ENCODE measurements around the gene CDH13. TPM values are rescaled to one million over a fixed set of nuclear protein-coding genes. Genes with fewer than 3 reads are reported as not detected.

The CDH13 gene
- total and polyA plus RNA-seq, 7 donors, result 6.1 to 30.7 (median 22.8) TPM

DNA sequence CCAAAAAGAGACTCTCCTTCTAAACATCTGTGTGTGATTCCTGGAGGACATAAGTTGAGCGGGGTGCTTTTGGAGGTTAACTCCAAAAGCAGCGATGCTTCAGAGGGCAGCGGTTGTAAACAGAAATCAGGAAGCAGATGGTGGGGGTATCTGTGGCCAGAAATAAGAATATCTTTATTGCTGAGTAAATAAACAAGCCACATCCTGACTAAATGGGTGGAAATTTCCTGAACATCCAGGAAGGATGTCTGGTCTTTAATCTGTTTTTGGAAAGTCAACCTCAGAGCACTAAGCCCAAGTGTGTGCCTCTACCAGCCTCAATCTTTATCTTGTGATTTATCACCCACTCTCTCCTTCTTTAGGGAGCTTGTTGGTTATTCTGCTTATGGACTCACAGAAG lies 123.3 kb downstream of the CDH13 start:
- no peaks in the 10 kb centered on the region for H3K27me3 ChIP-seq (ENCODE audit: insufficient read depth in 3 of 3, low read length in 2 of 3)
- ATAC-seq (no peak), DNase-seq (no peak)
- H3K4me1 ChIP-seq, result peaks cover 24% of the 10 kb centered on the region
- no peaks in the 10 kb centered on the region for H3K36me3 ChIP-seq (ENCODE audit: insufficient read depth in 1 of 2, low read depth in 1 of 2)
- H3K4me3 ChIP-seq, result no peak overlapping the region
- TF ChIP-seq, protein P1, sequence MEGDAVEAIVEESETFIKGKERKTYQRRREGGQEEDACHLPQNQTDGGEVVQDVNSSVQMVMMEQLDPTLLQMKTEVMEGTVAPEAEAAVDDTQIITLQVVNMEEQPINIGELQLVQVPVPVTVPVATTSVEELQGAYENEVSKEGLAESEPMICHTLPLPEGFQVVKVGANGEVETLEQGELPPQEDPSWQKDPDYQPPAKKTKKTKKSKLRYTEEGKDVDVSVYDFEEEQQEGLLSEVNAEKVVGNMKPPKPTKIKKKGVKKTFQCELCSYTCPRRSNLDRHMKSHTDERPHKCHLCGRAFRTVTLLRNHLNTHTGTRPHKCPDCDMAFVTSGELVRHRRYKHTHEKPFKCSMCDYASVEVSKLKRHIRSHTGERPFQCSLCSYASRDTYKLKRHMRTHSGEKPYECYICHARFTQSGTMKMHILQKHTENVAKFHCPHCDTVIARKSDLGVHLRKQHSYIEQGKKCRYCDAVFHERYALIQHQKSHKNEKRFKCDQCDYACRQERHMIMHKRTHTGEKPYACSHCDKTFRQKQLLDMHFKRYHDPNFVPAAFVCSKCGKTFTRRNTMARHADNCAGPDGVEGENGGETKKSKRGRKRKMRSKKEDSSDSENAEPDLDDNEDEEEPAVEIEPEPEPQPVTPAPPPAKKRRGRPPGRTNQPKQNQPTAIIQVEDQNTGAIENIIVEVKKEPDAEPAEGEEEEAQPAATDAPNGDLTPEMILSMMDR (IDR thresholded peaks at IDR 0.05), result no peak
- intact Hi-C loops (cut with DNase I), result no loop called here
- H3K9me3 ChIP-seq, result no peaks in the 10 kb centered on the region
- H3K27ac ChIP-seq, result no peak overlapping the region
- WGBS, 3 donors, result 66 to 74% (median 72%) methylated on average over 3 of the region's 3 CpGs

- peaks cover 31% of the 10 kb centered on the region for H3K4me1 ChIP-seq
- no peaks in the 10 kb centered on the region for H3K36me3 ChIP-seq (ENCODE audit: insufficient read depth in 1 of 2, low read depth in 1 of 2)
- DNase-seq, result no peak
- H3K27ac ChIP-seq, result no peak overlapping the region
- intact Hi-C loops (cut with DNase I), result no loop called here
- ATAC-seq, result no peak
- H3K27me3 ChIP-seq (ENCODE audit: insufficient read depth in 3 of 3, low read length in 2 of 3), result no peaks in the 10 kb centered on the region
- H3K9me3 ChIP-seq, result no peaks in the 10 kb centered on the region
- TF ChIP-seq, protein P1 (IDR thresholded peaks at IDR 0.05), result no peak
- no peak overlapping the region for H3K4me3 ChIP-seq
- 91 to 98% (median 96%) methylated on average over 2 of the region's 2 CpGs for WGBS, 3 donors
Measured at GRCh38 chr16:82751020-82751419, 124.3 kb downstream of the CDH13 start.

- TF ChIP-seq, protein P1 (IDR thresholded peaks at IDR 0.05), result no peak
- DNase-seq, result no peak
- H3K27ac ChIP-seq, result no peak overlapping the region
- H3K4me3 ChIP-seq, result no peak overlapping the region
- intact Hi-C loops (cut with DNase I), result no loop called here
- no peak for ATAC-seq
- 90 to 94% (median 90%) methylated on average over 5 of the region's 5 CpGs for WGBS, 3 donors
- H3K4me1 ChIP-seq, result peaks cover 39% of the 10 kb centered on the region
- H3K27me3 ChIP-seq (ENCODE audit: insufficient read depth in 3 of 3, low read length in 2 of 3), result no peaks in the 10 kb centered on the region
- no peaks in the 10 kb centered on the region for H3K36me3 ChIP-seq (ENCODE audit: insufficient read depth in 1 of 2, low read depth in 1 of 2)
- no peaks in the 10 kb centered on the region for H3K9me3 ChIP-seq
Measured at GRCh38 chr16:82752172-82752571, 125.4 kb downstream of the CDH13 start.

GRCh38 chr16:82753821-82754220 lies 127.1 kb downstream of the CDH13 start:
- intact Hi-C loops (cut with DNase I), result no loop called here
- 94 to 97% (median 96%) methylated on average over 4 of the region's 4 CpGs for WGBS, 3 donors
- TF ChIP-seq, protein P1 (IDR thresholded peaks at IDR 0.05), result no peak

More at GRCh38 chr16:82753821-82754220, 127.1 kb downstream of the CDH13 start:
- DNase-seq (no peak), ATAC-seq (no peak)
- Histone ChIP-seq H3K4me1 (peaks cover 28% of the 10 kb centered on the region), H3K4me3 (no peak overlapping the region), H3K27me3 (ENCODE audit: insufficient read depth in 3 of 3, low read length in 2 of 3) (no peaks in the 10 kb centered on the region), H3K36me3 (ENCODE audit: insufficient read depth in 1 of 2, low read depth in 1 of 2) (no peaks in the 10 kb centered on the region), H3K9me3 (no peaks in the 10 kb centered on the region), H3K27ac (no peak overlapping the region)

Data from psoas muscle (tissue), 8 donors.